Peyer's patch (tissue), 4 donors: ENCODE results near the gene PRKCH.

Experiments used
- CTCF ChIP-seq, 6 experiments: fragments of 450-650 bp in 4 of 6; fragments of 200-600 bp in 2 of 6; sonication (generic) in 1 of 6; IDR thresholded peaks; one replicate each; pipeline ENCODE4 v1.5.1; 2017 to 2019; ENCODE audit warnings: antibody characterized with exemption in 6 of 6, mild to moderate bottlenecking in 3 of 6, moderate library complexity in 1 of 6
- POLR2A ChIP-seq, 2 donors: fragments of 450-650 bp; IDR thresholded peaks; one replicate each; pipeline ENCODE4 v1.5.1; 2017; ENCODE audit warnings: antibody characterized with exemption in 2 of 2, mild to moderate bottlenecking in 2 of 2, moderate library complexity in 2 of 2

GRCh38 chr14:61397615-61398014 is 76.2 kb downstream of the PRKCH start:
- TF ChIP-seq CTCF (IDR thresholded peaks at IDR 0.05) (no peak), POLR2A (IDR thresholded peaks at IDR 0.05) (no peak)
